Ecto neural progenitor cell (in vitro differentiated cells): Measurements from ENCODE around the gene SEL1L.
"Not testable (repeated sequence)": the region's sequence is repeated elsewhere in the genome, so short reads cannot be mapped to it uniquely, and the experiment has no call there.

ENCODE experiments used
- DNase-seq: peaks from one replicate; pipeline ENCODE4 v3.0.0-alpha.2; 2018; ENCODE audit warnings: low spot score

SEL1L gene

GRCh38 chr14:81474148-81474492, 59.5 kb downstream of the SEL1L start:
- DNase-seq = no peak

DNA sequence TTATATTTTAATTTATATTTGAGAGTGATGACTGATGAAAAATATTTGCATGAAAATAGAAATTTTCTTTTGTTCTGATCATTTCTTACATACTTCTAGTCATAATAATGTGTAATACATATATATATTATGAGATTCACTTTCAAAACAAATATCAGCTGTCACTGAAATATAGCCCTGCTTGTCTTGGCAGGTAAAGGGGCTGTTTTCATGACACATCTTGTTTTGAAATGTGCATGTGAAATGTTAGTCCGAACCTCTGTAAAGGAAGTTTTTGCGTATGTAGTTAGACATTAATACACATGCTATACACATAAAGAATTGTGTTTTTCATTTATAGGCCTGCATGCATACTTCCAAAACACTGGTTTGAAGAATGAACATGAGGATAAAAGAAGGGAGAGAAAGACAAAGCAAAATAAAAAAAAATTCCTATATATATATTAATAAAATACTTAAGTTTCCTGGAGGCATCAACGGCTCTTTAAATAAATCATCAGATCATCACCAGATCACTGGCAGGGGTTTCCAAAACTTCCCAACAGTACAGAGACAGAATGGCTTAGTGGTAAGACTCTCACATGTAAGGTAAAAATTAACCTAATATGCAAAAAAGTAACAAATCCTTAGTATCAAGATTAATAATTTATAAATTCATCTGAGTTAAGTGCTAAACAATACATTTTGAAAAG, 60.1 kb downstream of the SEL1L start:
- no peak for DNase-seq

DNA sequence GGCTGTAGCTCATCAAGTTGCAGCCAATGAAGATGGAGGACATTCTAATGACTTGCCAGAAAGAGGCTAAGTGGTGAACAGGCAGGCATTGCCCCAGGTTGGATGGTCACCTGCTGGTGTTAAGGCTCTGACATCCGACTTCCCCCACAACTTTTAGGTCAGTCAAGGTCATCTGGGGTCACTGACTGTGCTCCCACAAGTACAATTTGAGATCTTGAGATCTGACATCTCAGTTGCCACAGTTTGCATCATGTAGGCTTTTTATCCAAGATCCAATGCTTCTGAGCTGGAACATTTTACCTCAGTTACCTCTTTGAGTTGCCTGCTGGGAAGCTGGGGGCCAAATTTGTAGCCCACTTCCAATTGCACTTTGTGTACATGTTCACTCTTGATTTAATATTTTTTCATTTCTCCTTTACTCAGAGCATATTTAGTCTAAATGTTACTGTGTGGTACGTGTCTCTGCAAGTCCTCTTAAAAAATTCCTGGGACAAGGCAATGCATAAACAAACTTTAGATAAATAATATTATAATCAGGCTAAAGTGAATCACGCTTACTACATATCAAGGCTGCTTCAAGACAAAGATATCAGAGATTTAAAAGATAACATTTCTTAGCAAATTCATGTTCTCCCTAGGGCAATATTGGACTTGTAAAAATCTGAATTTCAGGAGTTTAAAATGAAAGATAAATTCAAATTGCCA, 61.4 kb downstream of the SEL1L start:
- no peak for DNase-seq

DNA sequence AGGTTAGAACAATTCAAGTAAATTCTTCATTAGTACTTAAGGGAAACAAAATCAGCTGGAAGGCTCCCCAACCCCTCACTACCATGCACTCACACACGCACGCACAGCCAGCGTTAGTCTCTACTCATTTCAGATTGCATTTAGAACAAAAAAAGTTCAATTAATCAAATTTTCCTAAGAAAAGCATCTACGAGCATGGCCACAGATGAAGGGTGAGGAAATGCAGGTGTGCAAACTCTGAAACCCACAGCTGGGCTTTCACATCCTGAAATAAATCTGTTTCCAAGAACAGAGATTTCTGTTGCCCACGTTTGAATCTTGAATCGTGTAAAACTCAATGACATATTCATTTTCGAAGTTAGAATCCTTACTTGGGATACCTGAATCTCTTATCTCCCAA, 62.6 kb downstream of the SEL1L start:
- no peak for DNase-seq

DNA sequence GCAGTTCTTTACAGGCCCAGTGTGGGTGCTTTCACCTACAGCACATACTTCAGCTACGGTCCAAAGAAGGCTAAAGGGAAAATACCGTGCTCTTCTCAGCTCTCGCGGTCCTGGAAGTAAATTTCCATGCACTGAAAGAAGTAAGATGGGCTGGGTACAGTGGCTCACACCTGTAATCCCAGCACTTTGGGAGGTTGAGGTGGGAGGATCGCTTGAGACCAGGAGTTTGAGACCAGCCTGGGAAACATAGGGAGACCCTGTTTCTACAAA, 63.2 kb downstream of the SEL1L start:
- DNase-seq = not testable (repeated sequence)

DNA sequence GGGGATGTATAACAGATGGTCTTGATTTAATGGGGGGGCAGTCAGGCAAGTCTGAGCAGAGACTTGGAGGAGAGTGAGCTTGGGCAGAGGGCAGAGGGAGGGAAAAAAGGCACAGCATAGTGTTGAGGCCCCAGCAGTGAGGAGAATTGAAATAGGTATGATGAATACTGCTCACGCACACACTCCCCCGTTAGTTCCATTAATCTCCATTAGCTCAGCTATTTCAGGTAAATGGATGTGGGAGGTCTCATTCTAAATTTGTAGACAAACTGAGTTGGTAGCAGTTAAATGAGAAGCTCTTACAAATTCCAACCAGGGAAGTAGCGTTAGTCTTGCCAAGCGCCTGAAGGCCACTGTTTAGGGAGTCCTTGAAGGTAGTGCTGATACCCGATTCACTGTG, 66.8 kb downstream of the SEL1L start:
- no peak for DNase-seq

GRCh38 chr14:81465507-81466228, 68.0 kb downstream of the SEL1L start:
- no peak for DNase-seq

DNA sequence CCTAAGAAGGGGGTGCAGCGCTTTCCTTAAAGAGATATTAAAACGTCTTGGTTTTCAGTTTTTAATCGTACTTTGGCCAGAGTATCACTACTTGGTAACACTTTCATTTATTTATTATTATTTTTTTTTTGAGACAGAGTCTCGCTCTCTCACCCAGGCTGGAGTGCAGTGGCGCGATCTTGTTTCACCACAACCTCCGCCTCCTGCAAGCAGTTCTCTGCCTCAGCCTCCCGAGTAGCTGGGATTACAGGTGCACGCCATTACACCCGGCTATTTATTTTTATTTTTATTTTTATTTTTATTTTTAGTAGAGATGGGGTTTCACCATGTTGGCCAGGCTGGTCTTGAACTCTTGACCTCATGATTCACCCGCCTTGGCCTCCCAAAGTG, 68.7 kb downstream of the SEL1L start:
- DNase-seq = not testable (repeated sequence)

DNA sequence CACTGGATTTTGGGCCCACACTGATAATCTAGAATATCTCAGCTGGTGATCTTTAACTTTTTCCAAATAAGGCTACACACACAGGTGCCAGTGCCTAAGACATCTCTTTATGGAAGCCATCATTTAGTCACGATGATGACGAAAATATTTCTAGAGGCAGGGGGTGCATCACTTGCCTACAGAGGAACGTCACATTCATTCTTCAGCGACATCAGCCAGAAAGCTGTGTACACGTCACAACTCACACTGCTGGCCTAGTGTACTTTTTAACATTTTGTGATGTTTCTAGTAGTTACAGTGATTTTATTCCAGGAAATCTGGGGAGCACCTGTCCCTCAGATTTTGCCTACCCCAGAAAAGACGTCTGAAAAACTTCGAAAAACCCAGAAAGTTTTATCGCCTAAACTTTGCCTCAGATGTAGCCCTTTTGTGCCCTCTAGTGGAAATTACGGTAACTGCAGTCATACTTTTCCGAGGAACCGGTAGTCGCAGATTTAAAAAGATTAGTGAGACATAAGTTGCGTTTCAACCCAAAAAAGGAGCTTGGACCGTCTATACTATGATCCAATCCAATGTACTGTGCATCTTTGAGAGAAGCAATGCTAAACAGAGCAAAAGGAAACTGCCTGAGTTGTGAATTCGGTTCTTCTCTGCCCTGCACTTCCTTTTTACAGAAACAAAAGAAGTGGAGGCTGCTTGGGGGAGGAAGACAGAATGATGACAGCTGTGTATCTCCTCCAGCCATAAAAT, 69.2 kb downstream of the SEL1L start:
- DNase-seq = peak; percentile 64

- DNase-seq = not testable (repeated sequence)
Observed at GRCh38 chr14:81462356-81462755, 71.3 kb downstream of the SEL1L start.

GRCh38 chr14:81459912-81460311, 73.7 kb downstream of the SEL1L start:
- no peak for DNase-seq

DNA sequence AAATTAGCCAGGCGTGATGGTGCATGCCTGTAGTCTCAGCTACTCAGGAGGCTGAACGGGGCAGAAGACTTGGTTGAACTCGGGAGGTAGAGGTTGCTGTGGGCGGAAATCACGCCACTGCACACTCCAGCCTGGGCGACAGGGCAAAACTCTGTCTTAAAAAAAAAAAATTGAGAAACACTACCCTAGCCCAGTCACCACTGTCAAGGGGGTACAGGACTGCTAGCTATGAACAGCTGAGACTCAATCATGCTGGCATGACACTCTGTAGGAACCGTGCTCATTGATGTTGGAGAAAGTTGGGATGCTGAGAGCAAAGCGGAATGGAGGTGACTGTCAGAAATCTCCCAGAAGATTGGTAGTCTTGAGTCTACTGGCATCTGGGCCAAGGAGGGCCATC, 75.3 kb downstream of the SEL1L start:
- DNase-seq = no peak

GRCh38 chr14:81455390-81455789, 78.3 kb downstream of the SEL1L start:
- no peak for DNase-seq

- no peak for DNase-seq
Observed at GRCh38 chr14:81454572-81455218, 79.0 kb downstream of the SEL1L start.

- no peak for DNase-seq
Observed at GRCh38 chr14:81453166-81453766, 80.4 kb downstream of the SEL1L start.

- DNase-seq = no peak
Observed at GRCh38 chr14:81452341-81453133, 81.1 kb downstream of the SEL1L start.

DNA sequence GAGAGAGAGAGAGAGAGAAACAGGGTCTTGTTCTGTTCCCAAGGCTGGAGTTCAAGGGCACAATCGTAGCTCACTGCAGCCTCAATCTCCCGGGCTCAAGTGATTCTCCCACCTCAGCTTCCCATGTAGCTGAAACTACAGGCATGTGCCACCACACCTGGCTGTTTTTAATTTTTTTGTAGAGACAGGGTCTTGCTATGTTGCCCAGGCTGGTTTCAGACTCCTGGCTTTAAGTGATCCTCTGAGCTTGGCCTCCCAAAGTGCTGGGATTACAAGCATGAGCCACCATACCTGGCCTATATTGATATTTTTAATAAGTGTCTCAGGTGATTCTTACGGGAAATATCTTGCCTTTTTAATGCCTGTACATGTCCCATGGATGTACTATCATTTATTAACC, 82.7 kb downstream of the SEL1L start:
- DNase-seq = no peak

GRCh38 chr14:81450100-81450531, 83.5 kb downstream of the SEL1L start:
- peak; percentile 56 for DNase-seq

DNA sequence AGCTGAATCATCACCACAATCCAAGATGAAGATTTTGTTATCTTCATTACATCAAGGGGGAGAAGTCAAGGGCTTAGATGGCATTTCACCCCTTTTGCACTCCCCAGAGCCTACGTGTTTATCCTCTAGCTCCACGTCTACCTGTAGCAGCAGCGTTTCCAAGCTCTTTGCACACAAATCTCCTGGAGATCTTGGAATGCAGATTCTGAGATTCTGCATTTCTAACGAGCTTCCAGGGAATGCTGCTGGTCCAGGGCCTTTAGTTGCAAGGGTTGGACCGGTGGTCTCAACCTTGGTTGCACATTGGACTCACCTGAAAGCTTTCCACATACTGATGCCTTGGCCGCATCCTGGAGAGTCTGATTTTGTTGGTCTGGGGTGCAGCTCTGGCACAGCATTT, 84.1 kb downstream of the SEL1L start:
- DNase-seq = no peak

GRCh38 chr14:81449114-81449513, 84.5 kb downstream of the SEL1L start:
- no peak for DNase-seq
